ENCODE measurements around the gene FRYL.

Gene FRYL

DNA sequence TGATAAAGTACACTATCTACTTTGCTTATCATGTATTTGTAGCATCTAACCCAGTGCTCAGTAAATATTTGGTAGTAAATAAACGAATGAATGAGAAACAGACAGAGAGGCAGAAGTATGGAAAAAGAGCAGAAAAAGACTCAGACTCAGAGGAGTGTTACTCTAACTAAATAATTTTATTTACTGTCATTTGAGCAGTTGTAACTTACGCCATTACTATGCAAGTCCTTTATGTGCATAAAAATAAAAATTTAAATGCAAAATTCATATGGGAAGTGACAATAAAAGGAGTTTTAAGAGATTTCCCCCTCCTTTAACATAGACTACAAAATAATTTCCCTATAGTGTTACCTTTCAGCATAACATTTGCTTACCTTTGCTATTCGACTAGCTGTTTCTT lies 240.5 kb downstream of the FRYL start:
- Mint-ChIP-seq H3K27me3 (ENCODE audit: low read depth, poor library complexity) (no peaks in the 10 kb centered on the region), H3K9me3 (no peaks in the 10 kb centered on the region), H3K4me3 (no peak overlapping the region), H3K27ac (no peak overlapping the region), H3K36me3 (ENCODE audit: low read depth) (peaks cover 41% of the 10 kb centered on the region), H3K4me1 (no peaks in the 10 kb centered on the region)
- no peak for TF ChIP-seq CTCF (IDR thresholded peaks at IDR 0.05)
- no peak for DNase-seq

DNA sequence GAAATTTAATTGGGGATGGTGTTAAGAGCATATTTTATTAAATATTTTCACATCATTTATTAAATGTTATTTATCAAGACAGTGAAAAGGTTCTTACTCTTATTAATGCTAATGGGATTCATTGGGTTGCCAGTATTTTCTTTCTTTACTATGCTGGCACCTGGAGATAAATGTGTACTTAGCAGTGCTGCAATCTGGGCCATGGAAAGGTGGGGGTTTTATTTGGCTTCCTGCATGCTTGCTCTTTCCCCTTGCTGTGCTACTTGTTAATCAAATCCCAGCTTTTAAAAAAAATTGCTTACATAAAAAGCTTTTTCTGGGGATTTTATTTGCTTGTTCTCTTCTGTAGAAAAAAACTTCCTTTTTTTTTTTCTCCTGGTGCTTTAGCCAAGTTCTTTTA lies 241.7 kb downstream of the FRYL start:
- no peak for TF ChIP-seq CTCF (IDR thresholded peaks at IDR 0.05)
- peak overlapping the region; percentile 44 for H3K27ac Mint-ChIP-seq
- H3K4me1 Mint-ChIP-seq: no peaks in the 10 kb centered on the region
- H3K4me3 Mint-ChIP-seq: no peak overlapping the region
- H3K9me3 Mint-ChIP-seq: no peaks in the 10 kb centered on the region
- H3K36me3 Mint-ChIP-seq (ENCODE audit: low read depth): peaks cover 43% of the 10 kb centered on the region
- no peak for DNase-seq
- H3K27me3 Mint-ChIP-seq (ENCODE audit: low read depth, poor library complexity): no peaks in the 10 kb centered on the region

- Mint-ChIP-seq H3K9me3 (no peaks in the 10 kb centered on the region), H3K27ac (no peak overlapping the region), H3K4me3 (no peak overlapping the region), H3K36me3 (ENCODE audit: low read depth) (peaks cover 70% of the 10 kb centered on the region), H3K4me1 (no peaks in the 10 kb centered on the region), H3K27me3 (ENCODE audit: low read depth, poor library complexity) (no peaks in the 10 kb centered on the region)
- TF ChIP-seq CTCF (IDR thresholded peaks at IDR 0.05): no peak
- DNase-seq: no peak
Observed at GRCh38 chr4:48526406-48526805, 253.7 kb downstream of the FRYL start.

GRCh38 chr4:48518143-48518542 lies 261.9 kb downstream of the FRYL start:
- no peak for TF ChIP-seq CTCF (IDR thresholded peaks at IDR 0.05)
- Mint-ChIP-seq H3K27ac (no peak overlapping the region), H3K4me3 (no peak overlapping the region), H3K4me1 (no peaks in the 10 kb centered on the region), H3K27me3 (ENCODE audit: low read depth, poor library complexity) (no peaks in the 10 kb centered on the region), H3K36me3 (ENCODE audit: low read depth) (peaks cover 60% of the 10 kb centered on the region), H3K9me3 (no peaks in the 10 kb centered on the region)
- no peak for DNase-seq

- H3K36me3 Mint-ChIP-seq (ENCODE audit: low read depth): peaks cover 53% of the 10 kb centered on the region
- TF ChIP-seq CTCF (IDR thresholded peaks at IDR 0.05): no peak
- DNase-seq: no peak
Observed at GRCh38 chr4:48509543-48509942, 270.5 kb downstream of the FRYL start.

DNA sequence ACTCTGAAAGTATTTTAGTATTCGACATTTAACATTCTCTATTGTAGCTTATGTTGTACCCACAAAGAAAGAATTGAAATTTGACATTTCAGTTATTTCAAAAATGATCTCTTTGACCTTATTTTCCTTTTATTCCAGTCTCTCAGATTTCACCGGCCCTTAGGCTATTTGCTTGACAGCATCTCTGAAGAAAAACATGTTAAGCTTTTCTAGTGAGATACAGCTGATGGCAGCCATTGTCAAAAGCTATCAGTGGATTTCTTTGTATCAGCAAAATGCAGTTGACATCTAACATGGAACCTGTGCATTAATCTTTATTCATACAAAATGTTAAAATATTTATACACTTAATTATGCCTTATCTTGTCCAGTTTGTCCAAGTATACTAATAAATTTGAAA lies 273.4 kb downstream of the FRYL start:
- no peak for DNase-seq
- no peaks in the 10 kb centered on the region for H3K9me3 Mint-ChIP-seq
- H3K27ac Mint-ChIP-seq: no peak overlapping the region
- peaks cover 31% of the 10 kb centered on the region for H3K36me3 Mint-ChIP-seq (ENCODE audit: low read depth)
- TF ChIP-seq CTCF (IDR thresholded peaks at IDR 0.05): no peak
- peaks cover 5% of the 10 kb centered on the region for H3K4me1 Mint-ChIP-seq
- no peak overlapping the region for H3K4me3 Mint-ChIP-seq
- H3K27me3 Mint-ChIP-seq (ENCODE audit: low read depth, poor library complexity): no peaks in the 10 kb centered on the region

More at GRCh38 chr4:48509543-48509942, 270.5 kb downstream of the FRYL start:
- no peaks in the 10 kb centered on the region for H3K9me3 Mint-ChIP-seq
- no peak overlapping the region for H3K4me3 Mint-ChIP-seq
- H3K27ac Mint-ChIP-seq: no peak overlapping the region
- no peaks in the 10 kb centered on the region for H3K27me3 Mint-ChIP-seq (ENCODE audit: low read depth, poor library complexity)
- H3K4me1 Mint-ChIP-seq: no peaks in the 10 kb centered on the region
